HL-60/S4 treated with retinoic acid at 250 ng/mL for 4 days and 3 days (cell line): ENCODE measurements around the gene PSMB5.

Experiments
- in situ Hi-C: fragments of 300-500 bp; cut with MboI; formaldehyde crosslinking; loops from 2 replicates; pipeline ENCODE4 v1.7.0; 2022; ENCODE audit warnings: low sequenced_read_pairs

PSMB5 gene

DNA sequence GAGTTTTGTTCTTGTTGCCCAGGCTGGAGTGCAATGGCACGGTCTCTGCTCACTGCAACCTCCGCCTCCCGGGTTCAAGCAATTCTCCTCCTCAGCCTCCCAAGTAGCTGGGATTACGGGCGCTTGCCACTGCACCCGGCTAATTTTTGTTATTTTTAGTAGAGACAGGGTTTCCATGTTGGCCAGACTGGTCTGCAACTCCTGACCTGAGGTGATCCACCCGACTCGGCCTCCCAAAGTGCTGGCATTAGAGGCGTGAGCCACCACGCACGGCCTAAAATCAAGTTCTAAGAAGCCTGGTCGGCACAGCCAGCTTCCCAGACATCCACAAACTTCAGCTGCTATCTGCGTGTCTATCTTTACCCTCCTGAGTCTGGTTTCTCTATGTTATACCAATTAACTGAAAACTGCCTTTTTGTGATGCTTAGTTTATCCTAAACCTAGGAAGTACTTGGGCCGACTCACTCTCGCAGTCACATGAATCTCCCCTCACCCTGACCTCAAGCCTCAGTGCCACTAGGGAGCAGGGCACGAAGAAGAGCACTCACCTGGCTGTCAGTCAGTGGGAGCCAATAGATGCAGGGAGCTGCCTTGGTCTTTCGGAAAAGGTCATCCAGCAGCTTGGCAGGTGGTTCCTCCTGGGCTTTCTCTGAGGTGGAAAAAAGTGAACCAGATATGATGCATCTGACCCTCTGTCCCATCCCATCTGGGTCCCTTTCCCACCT, 26.0 kb upstream of the PSMB5 start:
- in situ Hi-C loops: no loop called here

DNA sequence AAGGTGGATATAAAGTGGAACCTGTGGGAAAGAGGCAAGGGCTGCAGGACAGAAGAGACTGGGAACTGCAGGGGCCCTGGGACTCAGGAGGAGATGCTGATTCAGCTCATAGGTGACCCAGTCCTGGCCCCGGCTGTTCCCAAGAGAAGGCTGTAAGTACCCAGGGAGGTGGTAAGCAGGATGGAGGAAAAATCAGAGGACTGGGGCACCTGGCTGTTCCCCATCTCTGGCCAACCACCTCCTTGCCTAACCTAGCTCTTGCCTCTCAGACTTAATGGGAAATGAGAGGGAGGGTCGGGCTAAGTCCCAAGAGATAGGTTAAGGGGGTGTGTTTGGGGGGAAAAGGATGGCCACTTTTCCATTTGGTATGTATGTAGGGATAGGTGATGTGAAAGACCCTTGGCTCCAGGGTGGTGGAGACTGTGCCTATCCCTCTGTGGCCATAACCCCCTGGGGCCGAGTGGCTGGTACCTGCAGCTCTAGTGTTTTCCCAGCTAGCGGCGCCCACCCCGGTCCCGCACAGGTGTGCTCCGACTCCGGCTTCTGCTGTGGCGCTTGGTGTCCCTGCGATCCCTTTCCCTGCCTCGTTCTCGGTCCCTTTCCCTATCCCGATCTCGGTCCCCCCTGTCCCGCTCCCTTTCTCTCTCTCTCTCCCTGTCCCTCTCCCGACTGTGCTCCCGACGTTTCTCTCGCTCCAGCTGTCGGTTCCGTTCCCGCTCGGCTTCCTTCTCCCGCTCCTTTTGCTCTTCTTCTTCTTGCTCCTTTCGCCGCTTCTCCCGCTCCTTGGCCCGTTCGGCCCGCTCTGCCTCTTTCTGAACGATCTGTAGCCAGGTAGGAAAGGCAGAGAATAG, 24.2 kb upstream of the PSMB5 start:
- in situ Hi-C loops: no loop called here

DNA sequence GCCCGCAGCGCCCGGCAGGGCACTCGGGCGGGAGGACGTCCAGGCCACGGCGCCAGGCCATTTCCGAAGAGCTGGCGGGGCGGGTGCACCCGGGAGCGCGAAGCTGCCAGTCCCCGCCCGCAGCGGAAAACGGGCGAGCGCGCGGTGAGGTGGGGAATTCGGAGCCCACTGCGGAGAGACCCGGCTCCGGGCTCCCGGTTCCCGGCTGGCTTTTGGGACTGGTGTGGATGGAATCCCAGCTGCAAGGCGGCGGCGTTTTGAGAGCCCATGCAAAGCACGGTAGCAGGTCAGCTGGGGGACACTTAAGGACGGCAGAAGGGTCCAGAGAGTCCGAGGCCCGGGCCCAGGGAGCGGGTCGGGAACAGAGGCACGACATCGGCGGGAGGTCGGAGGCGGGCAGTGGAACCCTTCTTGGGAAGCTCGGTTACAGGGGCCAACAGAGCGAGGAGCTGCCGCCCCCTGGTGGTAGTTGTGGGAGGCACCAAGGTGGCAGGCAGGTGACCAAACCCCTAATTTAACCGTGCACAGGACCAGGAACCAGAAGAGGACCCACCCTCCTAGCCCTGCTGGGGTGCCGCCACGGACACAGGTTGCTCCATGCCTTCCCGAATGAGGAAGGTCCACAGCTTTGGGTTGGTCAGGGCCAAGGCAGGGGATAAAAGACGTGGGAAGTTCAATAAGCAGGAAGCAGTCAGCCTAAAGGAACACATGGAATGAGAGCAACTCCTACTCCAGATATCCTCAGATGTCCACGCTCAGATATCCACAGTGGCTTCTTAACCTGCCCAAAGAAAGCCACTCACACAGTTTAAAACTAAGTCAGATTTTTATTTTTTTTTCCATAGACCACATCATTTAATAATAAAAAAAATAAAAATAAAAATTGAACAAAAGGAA, 23.3 kb upstream of the PSMB5 start:
- in situ Hi-C loops: no loop called here

DNA sequence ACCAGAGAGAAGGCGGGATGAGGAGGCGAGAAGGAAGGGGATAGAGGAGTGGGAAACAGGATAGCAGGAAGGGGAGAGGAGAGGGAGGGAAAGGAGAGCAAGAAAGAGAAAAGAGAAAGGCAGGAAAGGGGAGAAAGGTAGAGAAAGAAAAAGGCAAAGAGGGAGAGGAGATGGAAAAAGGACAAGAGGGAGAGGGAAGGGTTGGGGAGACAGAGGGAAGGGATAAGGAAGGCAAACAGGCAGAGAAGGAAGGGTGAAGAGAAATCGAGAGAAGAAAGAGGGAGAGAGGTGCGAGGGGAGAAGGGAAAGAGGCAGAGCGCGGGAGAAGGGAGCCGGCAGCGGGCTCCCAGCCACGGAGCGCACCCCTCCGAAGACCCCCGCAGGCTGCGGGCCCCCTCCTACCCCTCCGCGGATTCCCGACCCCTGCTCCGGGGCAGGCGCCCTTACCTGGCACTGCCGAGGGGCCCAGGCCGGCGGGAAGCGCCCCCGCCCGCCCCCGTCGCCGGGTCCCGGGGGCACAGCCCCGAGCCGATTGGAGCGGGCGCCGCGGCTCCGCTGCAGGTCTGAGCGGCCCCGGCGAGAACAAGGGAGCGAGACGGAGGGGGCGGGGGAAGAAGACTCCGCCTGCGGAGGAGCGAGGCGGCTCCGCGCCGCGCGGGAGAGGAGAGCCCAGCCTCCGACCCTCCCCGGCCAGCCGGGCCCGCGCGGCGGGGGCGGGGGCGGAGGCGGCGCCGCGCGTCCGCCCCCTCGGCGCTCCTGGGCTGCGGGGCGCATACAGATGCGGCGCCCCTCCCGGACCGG, 22.5 kb upstream of the PSMB5 start, which contains the start of gene CDH24:
Gene CDH24 (minus strand): TSS at position 565 of the 801 bp plus-strand sequence. CDS start 1,787 bp downstream, outside the sequence.
- in situ Hi-C loops: no loop called here

- in situ Hi-C loops: no loop called here
Observed at GRCh38 chr14:23056145-23056955, 21.6 kb upstream of the PSMB5 start.

DNA sequence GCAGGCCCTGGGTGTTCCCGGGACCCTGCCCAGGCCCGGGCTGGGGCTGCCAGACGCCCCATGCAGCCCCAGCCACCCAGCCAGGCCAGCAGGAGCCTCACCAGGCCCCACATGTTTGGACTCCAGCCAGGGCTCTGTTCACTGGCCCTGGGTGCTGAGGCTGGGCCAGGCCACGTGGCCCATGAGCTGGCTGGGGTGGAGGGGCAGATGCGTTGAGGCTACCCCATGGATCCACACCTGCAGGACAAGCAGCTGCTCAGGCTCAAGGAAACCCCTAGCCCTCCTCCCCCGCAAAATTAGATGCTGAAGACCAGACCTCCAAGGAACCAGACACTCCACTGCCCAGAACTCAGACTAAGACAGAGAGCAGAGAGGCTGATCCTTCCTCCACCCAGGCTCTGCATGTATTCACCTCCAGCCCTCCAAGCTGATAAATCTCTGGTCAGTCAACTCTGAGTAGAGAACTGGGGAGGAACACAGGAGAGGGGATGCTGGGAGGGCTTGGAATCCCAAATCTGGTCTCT, 21.0 kb upstream of the PSMB5 start:
- in situ Hi-C loops: no loop called here

DNA sequence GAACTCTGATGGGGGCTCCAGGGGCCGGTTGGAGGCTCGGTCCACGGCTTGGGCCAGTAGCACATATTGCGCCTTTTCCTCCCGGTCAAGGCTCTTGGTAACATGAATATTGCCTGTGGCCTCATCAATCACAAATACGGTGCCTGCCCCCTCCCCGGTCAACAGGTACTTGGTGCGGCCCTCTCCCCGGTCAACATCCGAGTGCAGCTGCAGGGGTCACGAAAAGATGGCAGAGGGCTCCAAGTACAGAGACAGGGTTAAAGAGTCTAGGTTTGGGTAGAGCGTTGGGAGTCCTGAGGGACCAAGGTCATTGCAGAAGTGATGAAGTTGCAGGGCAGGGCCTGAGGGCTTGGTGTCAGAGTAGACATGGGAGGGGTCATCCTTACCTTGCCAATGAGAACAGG, 20.4 kb upstream of the PSMB5 start:
- in situ Hi-C loops: no loop called here

- in situ Hi-C loops: no loop called here
Observed at GRCh38 chr14:23054000-23054811, 19.5 kb upstream of the PSMB5 start.

DNA sequence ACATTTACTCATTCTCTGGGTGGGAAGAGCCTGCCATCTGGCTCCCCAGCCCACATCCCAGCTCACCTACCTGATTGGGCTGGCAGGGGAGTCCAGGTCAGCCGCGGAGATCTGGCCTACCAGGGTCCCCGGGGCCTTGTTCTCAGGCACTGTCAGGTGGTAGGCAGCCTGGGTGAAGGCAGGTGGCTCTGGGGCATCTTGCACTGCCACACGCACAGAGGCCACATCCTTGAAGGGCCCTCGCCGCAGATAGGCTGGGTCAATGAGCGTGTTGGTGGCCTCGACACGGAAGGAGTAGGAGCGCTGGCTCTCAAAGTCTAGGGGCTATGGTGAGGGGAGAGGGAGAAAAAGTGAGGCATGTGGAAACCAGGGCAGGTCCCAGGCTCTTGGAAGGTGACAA, 18.7 kb upstream of the PSMB5 start:
- in situ Hi-C loops: no loop called here

DNA sequence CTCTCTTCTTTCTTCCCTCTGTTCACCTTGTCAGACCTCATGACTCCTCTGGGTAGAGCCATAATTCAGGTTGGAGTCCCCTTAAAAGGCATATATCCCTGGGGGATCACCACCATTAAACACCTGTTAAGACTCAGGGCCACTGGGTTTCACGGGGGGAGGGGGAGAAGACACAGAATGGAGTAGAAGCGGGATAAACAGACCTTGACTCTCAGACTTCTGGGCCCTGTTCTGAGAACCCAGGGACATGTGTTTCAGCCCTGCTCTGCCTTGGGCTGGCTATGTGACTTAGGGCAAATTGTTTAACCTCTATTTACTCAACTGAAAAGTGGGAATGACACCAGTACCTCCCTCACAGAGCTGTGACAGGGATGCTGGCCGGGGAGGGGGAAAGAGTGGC, 18.0 kb upstream of the PSMB5 start:
- in situ Hi-C loops: no loop called here

GRCh38 chr14:23052182-23052623, 17.5 kb upstream of the PSMB5 start:
- in situ Hi-C loops: no loop called here

GRCh38 chr14:23051141-23052057, 16.7 kb upstream of the PSMB5 start:
- in situ Hi-C loops: no loop called here

DNA sequence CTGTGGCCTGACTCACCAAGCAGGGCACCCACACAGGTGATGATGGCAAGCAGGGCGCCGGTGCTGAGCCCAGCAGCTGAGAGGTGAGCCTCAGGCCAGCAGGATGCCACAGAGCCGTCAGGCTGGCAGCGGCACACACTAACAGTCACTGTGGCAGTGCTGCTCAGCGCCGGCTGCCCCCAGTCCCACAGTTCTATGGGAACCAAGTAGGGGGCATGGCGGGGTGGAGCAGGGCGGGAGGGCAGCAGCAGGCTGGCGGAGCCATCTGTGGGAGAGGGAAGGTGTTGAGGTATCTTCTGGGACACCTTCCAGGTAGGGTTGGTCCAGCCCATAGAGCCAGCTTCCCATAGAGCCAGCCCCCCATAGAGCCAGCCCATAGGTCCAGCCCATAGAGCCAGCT, 14.3 kb upstream of the PSMB5 start:
- in situ Hi-C loops: no loop called here

DNA sequence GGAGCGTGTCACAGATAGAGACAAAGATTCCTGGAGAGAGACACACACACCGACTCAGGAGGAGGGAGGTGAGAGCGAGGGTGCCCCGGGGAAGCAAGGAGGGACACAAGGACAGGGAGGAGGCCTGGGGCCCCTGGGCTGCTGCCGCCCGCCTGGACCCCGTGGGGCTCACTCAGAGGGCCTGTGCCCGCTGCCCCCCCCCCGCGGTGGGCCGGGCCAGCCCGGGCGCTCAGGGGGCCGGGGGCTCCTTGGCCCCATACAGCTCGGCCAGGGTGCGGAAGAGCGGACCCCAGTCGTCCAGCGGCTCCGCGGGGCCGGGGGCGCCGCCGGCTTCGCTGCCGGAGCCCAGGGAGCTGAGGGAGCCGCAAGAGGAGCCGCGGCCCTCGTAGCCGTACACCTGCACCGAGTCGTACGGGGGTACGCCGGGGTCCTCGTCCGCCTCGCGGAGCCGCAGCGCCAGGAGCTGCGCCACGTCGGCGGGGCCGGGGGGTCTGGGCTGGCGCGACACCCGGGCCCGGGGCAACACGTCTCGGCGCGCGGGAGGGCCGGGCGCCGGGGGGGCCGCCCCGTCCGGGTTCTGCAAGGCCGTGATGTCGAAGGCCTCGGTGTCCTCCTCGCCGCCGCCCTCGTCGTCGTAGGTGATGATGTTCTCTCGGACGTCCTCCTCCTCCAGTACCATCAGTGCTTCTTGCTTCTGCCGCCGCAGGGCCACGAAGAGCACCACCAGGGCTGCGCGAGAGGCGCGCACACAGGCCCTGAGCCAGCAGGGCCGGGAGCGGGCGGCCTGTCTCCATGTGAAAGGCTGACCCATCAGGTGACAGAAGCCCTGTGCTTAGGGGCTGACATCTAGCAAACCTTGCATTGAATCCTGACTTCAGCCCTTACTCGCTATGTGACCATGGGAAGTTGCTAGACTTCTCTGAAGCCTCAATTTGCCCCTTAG, 13.3 kb upstream of the PSMB5 start:
- in situ Hi-C loops: no loop called here

DNA sequence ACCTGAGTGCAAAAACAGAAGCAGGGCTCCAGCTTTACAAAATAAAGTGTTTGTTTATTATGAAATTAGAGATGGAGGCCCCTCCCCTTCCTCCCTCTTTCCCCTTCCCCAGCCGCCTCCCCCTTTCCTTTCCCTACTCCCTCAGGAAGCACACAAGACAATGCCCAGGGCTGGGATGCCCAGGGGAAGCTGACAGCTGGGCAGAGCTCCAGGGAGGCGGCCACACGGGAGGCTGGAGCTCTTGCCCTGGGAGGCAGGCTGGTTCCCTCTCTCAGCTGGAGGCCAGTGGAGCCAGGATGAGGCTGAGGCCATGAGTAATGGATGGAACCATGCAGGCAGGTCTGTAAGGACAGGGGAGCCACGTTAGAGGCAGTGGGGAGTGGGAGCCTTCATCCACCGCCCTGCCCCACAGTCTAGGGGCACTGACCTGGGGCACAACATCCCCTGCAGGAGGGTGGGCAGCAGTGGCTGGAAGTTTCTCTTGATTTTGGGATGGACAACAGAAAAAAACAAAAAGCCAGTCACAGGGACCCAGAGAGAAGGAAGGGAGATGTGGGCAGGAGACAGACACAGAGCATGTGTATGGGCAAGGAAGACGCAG, 12.4 kb upstream of the PSMB5 start:
- in situ Hi-C loops: no loop called here
